T-helper 22 cell (primary cell): ENCODE data around the gene AIFM2.
"Not testable (repeated sequence)": the region's sequence is repeated elsewhere in the genome, so short reads cannot be mapped to it uniquely, and the experiment has no call there.

Experiments
- DNase-seq: peaks from one replicate; pipeline ENCODE4 v3.0.0-alpha.2; 2020; ENCODE audit warnings: low read depth

AIFM2 gene

GRCh38 chr10:70090951-70091350 lies 41.7 kb downstream of the AIFM2 start:
- no peak for DNase-seq

- DNase-seq = no peak
These were observed 42.6 kb downstream of the AIFM2 start for GRCh38 chr10:70090013-70090412.

GRCh38 chr10:70088308-70088698 lies 44.3 kb downstream of the AIFM2 start:
- DNase-seq = no peak

- no peak for DNase-seq
These were observed 44.9 kb downstream of the AIFM2 start for GRCh38 chr10:70087616-70088307.

GRCh38 chr10:70085975-70086613 lies 46.5 kb downstream of the AIFM2 start:
- DNase-seq = no peak

GRCh38 chr10:70084189-70084588 lies 48.4 kb downstream of the AIFM2 start:
- no peak for DNase-seq

GRCh38 chr10:70080789-70081188 lies 51.8 kb downstream of the AIFM2 start:
- DNase-seq = not testable (repeated sequence)

GRCh38 chr10:70078937-70079336 lies 53.7 kb downstream of the AIFM2 start:
- DNase-seq = no peak

GRCh38 chr10:70078329-70078728 lies 54.3 kb downstream of the AIFM2 start:
- no peak for DNase-seq

- DNase-seq = no peak
These were observed 57.7 kb downstream of the AIFM2 start for GRCh38 chr10:70074971-70075370.

GRCh38 chr10:70074165-70074564 lies 58.5 kb downstream of the AIFM2 start:
- no peak for DNase-seq

GRCh38 chr10:70070834-70071233 lies 61.8 kb downstream of the AIFM2 start:
- DNase-seq = no peak

GRCh38 chr10:70069346-70069745 lies 63.3 kb downstream of the AIFM2 start:
- no peak for DNase-seq

GRCh38 chr10:70068925-70069324 lies 63.7 kb downstream of the AIFM2 start:
- DNase-seq = no peak

- no peak for DNase-seq
These were observed 65.0 kb downstream of the AIFM2 start for GRCh38 chr10:70067586-70067985.

GRCh38 chr10:70066190-70066589 lies 66.4 kb downstream of the AIFM2 start:
- DNase-seq = no peak

- DNase-seq = no peak
These were observed 68.1 kb downstream of the AIFM2 start for GRCh38 chr10:70064486-70064885.

- no peak for DNase-seq
These were observed 69.1 kb downstream of the AIFM2 start for GRCh38 chr10:70063418-70064098.
